Measurements from ENCODE around the gene ANKH.
A peak's percentile ranks its signal among the peaks of the same experiment; 100 is the strongest.
"Not testable (repeated sequence)": the region's sequence is repeated elsewhere in the genome, so short reads cannot be mapped to it uniquely, and the experiment has no call there.

ANKH gene

DNA sequence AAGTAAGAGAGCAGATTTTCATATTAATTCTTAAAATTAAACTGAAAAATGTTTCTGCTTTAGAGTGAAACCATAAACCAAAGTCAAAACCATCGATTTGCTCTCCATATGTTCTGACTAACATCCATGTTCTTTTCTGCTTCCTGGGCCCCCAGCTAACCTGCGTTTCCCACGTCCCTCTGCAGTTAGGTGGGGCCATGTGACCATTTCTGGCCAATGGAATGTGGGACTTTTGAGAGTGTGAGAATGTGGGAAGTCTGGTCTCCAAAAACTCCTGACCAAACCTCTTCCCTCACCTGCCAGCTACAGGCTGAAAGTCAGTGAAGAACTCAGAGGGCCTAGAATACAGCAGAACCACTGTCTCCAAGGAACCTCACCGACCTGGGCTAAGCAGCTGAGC, 44.9 kb downstream of the ANKH start:
- DNase-seq (ENCODE audit: low read depth), result no peak

DNA sequence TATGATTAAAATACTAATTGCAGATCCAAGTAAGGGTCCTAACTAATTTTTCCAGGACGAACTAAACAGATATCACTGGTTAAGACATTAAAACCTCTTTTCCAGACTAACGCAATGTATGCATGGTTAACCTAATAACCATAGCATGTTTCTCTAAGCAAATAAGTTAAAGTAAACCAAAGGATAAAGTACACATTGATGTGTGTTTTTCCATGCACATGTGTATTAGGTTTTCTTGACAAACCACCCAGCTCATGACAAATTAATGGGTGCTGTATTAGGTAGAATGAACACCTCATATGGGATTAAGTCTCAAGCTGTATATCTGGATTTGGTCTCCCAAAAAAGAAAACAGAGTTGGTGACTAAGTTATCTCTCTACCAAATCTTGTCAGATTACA, 45.6 kb downstream of the ANKH start:
- no peak for DNase-seq (ENCODE audit: low read depth)

DNA sequence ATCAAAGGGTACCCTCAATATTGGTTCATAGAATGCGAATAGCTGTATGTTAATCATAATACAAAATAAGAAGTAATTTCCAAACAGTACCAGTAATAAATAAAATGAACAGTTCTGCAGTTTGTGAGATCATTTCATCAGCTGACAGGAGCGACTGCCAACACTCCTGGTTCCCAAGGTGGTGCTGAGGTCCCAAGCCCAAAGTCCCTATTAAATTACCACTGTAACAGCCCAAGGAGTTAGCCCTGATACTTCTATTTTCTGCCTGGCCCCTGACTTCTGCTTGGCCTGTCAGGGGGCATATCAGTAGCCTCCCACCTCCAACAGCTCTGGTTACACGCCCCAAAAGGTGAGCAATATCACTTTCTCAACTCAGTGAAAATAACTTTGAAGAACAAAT, 47.1 kb downstream of the ANKH start:
- DNase-seq (ENCODE audit: low read depth), result no peak

DNA sequence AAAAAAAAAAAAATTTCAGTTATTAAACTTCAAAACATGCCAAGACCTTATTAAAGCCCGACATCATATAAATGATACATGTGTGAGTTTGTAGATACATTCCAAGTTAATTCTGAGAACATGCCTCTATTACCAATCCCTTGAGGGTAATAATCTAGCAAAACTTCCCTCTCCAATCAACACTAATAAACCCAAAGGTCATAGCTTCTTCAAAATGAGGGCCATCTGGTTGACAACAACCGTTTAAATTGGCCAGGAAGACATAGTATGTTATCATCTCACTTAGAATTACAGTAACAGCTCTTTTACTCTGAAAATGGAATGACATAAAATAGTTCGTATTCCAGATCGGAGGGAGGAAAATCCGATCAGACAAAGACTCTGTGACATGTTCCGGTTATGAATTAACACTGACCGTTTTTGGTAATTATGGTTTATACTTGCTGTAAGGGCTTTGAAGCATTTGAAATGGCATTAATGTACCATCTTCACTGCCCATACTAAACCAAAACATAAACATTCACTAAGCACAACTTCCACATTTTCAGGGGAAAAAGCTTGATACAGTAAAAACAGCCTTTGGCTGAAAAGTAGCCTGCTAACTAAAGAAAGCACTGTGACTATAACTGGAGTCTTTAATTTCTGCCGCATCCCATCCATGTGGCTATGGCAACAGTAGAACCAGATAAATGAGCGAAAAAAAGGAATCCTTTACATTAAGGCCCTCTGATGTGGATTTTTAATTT, 50.3 kb downstream of the ANKH start:
- DNase-seq (ENCODE audit: low read depth), result no peak

DNA sequence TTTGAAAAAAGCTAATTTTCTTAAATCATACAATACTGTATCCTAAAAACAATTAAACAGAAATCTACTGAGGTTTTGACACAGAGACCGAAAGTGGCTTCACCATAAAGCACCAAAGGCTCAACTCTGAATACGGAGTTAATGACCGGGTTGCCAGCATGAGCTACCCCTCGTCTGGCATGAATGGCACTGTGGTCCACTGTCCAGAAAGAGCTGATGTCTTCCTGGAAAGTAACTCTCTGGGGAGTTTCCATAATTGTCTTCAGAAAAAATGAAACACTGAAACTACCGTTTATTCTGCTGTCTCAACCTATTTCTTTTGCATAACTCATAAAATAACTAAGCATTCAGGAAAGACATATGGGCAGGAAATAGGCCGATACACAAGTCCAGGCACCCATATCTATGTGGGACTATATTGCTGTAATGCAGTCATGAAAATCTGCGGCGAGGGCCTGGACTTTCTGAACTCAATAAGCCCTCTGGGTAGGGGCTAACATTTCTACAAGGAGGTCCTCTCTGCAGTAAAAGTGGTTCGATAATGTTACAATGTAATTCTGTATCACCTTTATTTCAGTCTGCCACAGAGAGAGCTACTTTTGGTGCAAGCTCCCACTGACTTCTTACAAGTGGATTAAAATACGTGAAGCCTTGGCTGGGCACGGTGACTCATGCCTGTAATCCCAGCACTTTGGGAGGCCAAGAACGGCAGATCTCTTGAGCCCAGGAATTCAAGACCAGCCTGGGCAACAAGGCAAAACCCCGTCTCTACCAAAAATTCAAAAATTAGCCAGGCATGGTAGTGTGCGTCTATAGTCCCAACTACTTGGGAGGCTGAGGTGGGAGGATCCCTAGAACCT, 52.4 kb downstream of the ANKH start:
- no peak for DNase-seq (ENCODE audit: low read depth)

DNA sequence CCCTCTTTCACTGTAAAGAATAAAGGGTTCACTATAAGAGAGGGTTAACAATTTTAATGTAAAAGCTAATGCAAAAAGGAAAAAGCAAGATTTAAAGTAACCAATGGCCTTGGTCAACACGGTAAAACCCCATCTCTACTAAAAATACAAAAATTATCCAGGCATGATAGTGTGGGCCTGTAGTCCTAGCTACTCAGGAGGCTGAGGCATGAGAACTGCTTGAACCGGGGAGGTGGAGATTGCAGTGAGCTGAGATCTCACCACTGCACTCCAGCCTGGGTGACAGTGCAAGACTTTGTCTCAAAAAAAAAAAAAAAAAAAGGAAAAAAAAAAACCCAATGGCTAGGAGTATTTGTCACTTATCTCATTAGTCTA, 53.8 kb downstream of the ANKH start:
- DNase-seq (ENCODE audit: low read depth), result not testable (repeated sequence)

DNA sequence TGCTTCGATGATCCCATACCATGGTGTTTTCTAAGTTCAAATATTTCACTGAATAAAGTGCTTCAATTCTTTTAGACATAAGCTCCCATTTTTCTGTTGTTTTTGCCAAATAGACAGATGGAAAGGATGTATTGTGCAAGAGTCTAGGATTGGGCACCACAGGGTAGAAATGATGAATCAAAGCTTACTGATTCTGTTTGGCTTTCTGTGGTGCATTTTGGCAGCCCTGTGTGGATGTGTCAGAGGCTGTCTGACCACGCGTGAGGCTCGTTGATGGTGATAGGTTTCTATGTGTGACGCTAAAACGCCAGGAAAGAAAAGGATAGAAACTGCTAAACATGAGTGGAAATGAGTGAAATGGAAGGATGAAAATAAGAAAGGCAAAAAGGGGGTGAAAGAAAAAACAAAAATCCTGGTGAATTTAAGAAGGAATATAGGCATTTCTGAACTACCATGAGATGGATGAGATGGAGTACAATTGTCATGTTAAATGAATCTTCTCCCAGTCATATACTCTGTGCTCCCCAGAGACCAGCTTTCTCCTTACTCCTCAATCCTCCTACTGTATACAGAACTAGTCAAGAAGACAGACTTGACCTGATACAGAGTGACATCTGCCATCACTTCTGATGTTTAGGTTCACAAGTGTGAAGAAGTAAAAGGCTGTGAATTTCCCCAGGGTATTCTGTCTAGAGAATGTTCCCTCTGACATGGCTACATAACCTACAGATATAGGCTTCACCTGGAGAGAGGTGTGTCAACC, 54.4 kb downstream of the ANKH start:
- no peak for DNase-seq (ENCODE audit: low read depth)

DNA sequence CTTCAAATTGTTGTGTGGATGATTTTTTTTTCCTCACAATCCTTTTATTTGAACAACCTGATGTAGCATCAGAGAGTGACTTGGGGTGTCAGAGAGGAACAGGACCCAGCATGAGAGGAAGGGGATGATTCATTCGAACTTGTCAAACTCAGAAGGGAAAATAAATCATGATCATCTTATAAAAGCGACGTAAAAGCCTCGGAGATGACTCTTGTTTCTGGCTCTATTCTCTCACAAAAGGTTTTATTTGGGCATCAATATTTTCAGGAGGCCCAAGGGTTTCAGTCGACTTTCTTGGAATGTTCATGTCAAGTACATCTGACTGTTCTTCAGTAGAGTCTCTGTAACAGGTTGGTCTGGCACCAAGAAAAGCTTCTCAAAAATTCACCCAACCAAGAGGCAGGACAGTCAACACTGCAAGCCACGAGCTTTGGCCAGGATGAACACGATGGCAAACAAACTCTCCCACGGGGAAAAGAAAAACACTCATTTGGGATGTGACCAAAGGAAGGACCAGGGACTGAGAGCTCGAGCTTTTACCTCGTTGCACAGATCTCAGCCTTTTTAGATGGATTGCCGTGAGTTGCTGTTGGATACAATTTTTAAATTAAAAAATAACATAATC, 55.1 kb downstream of the ANKH start:
- DNase-seq (ENCODE audit: low read depth), result no peak

DNA sequence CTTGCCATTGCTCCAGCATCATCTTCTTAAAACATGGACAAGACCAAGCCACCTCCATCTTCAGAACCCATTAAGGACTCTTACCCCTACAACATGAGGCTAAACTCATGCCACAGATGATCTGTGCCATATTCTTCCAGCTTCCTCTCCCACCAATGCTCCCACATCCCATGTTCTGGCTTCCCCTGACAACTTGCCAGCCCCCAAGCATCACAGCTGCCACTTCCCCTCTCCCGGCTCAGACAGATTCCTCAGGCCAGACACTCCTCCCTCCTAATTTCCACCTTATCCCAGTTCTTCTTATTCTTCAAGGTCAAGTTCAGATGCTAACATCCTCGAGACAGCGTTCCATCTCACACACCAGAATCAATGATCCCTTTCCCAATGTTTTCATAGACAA, 57.8 kb downstream of the ANKH start:
- no peak for DNase-seq (ENCODE audit: low read depth)

DNA sequence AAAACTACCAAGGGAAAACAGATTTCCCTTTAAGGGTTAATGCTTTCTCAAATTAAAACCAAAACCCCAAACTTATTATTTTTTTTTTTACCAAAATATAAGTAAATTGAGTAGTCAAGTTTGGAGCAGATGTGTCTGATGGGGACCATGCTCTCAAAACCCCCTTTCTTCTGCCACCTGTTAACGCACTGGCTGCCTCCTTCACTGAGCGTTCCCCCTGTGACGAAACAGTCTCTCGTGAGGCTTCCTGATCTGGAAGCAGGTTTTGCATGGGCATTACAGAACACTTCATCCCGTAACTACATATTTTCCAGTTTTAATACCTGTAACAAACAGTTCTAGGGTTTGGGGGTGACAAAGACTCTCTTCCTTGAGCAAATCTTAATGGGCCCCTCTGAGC, 59.4 kb downstream of the ANKH start:
- no peak for DNase-seq (ENCODE audit: low read depth)

DNA sequence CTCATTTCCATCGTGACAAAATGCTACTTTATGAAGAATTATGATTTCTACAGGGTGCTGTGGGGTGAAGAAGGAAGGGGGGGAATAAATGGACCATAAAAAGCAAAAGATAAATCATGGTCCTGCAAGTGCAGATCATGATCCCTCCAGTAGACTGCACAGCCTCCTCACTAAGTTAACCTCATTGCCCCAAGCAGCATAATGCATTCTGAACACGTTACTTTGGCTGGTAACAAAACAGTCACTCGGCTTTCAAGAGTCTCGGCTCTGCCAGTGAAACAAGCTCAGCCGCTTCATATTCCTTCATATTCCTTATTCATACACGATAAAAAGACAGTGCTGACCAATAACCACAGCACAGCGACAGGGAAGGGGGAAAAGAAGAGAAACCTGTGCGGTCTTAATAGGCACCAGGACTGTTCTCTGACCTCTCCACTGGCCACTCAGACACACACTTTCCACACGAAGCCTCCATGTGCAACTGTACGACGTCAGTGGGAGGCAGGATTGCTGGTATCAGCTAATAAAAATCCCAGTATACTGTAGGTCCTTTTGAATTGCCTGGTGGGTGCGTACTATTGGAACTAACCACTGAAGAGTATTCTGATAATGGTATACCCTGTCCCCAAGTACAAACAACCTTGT, 60.5 kb downstream of the ANKH start:
- no peak for DNase-seq (ENCODE audit: low read depth)

DNA sequence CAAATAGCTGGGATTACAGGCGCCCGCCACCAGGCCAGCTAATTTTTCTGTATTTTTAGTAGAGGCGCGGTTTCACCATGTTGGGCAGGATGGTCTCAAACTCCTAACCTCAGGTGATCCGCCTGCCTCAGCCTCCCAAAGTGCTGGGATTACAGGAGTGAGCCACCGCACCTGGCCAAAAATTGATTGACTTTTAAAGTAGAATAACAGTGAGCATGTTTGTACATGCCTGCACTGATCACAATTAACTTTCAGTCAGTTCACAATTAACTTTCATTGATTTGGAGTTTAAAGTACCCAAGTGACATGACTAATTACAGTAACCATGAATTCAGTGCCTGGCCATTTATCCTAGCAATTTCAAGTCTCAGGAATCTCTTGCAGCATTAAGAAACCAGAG, 61.3 kb downstream of the ANKH start:
- no peak for DNase-seq (ENCODE audit: low read depth)

DNA sequence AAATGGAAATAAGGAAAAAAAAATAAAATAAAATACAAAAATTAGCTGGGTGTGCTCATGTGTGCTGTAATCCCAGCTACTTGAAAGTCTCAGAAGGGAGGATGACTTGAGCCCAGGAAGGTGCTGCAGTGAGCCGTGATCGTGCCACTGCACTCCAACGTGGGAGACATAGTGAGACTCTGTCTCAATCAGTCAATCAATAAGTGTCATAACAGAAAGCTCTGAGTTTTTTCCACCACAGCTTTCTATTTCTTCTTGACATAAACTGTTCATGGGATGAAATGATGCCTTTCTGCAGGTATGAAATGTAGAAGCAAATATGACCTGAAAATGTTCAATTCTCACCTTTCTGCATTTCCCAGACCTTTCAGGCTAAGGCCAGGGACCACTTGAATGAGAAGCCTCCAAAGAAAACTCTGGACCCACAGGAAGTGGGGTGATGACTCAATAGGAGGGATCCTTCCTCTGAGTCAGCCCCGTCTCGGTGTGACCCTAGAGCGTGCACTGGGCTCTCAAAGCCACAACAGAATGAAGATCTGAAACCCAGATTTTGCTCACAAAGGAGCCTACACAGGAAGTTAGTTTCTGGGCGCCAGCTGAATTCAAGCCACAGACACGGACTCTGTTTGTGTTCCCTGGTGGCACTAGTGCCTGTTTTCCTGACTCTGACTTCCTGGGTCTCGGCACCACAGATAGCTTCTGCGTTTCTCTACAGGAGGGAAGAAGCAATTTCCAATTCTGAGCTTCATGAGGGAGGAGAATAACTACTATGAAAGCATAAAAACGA, 62.0 kb downstream of the ANKH start:
- DNase-seq (ENCODE audit: low read depth), result peak; percentile 25

DNA sequence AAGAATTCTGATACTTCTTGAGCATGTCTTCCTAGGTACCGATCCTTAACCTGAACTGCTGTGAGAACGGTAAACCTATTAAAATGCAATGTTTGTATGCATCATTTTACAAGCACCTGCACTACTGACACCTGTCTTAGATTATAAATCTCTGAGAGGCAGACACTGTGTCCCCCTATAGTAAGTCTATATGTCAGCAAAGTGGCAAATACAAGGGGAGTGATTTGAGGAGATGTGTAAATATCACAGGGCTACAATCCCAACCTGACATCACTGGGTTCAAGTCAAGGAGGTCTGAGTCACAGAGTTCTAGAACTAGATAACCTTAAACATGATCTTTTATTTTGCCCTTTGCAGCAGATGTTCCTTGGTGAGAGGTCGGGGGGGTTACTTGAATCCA, 64.1 kb downstream of the ANKH start:
- no peak for DNase-seq (ENCODE audit: low read depth)

DNA sequence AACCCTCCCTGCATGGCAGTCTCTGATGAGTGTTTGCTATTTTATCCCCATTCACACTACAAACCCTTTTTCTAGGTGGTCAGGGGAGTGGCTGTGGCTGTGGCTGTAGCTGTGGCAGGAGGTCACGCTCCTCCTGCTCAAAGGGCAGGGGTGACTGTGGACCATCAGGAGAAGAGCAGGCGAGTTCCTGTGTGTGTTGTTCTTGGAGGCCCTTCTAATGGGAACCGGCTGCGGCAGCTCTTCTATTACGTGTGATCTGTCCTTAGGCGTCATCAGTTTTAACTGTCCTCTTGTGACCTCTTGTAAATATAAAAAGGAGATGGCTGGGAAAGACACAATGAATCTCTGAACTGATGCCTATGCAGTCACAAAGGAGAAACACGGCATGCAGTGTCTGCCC, 65.1 kb downstream of the ANKH start:
- no peak for DNase-seq (ENCODE audit: low read depth)

DNA sequence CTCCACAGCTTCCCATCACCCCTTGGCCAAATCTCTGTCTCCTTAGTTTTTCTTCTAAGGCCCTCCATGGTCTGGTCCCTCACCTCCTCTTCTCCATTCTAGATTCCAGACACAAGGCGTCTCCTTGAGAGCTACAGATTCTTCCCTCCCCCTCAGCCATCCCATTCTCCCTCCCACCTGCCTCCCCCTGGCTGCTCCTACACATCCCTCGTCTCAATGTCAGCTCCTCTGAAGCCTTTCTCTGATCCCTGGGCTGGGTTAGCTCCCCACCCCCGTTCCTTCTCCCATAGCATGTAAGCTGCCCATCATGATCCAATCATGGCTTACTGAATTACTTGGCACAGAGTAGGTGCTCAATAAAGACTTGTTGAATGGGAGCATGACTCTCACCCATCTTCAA, 69.0 kb downstream of the ANKH start:
- no peak for DNase-seq (ENCODE audit: low read depth)

DNA sequence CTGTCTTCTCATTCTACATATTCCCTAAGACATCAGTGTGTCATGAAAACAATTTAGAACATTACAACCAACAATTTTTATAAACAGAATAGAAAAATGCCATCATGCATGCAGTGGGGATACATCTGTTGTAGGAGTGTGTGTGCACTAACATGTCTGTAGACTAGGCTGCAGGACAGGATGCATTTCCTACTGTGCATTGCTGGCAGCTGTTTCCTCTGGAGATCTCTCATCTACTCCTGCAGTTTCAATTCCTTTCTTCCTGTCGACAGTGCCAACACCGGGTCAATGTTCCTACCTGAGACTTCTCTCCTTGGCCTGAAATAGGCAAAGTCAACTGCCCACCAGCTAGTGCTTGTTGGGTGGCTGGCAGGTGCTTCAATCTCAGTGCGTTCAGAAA, 69.8 kb downstream of the ANKH start:
- DNase-seq (ENCODE audit: low read depth), result no peak

DNA sequence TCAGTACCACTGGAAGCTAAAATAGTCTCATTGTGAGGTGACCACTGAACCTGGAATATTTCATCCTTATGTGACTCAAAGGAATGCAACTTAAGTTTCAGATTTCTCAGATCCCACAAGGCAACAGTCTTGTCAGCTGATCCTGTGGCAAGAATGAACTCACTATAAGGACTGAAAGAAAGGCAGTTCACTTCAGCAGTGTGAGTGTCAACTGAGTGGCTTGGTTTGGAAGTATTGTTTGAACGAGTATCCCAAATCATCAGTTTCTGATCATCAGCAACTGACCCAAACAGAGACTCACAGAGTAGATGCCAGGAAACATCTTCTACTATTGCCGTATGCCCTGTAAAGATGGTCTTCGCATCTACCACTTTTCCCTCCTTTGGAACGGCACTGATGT, 74.2 kb downstream of the ANKH start:
- not testable (repeated sequence) for DNase-seq (ENCODE audit: low read depth)

DNA sequence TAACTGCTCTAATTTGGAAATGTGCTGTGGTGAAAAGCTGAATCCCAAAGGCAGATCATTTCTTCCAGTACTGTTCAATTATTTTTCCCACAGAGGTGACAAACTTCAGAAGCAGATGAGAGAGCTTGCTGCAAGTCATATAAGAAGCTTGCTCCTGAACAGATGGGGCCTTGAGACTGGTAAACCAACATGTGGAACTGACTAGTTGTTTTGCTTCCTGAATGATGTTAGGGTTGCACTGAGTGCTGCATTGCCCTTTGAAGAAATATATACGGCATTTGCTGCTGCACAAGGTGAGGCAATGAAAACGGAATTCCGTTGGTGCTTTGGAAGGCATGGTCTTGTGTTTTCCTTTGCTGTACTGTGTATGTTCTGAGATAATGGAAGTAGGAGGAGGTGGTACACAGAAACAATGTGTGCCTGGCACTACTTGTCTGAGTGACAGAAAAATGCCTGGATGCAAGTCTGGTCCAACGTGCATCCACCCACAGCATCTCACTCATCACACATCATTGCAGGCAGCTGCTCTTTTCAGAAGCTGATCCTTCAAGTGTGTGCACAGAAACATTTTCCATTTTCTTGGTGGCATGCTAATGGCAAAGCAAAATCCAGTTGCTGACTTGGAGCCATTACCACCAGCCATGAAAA, 76.9 kb downstream of the ANKH start:
- no peak for DNase-seq (ENCODE audit: low read depth)

DNA sequence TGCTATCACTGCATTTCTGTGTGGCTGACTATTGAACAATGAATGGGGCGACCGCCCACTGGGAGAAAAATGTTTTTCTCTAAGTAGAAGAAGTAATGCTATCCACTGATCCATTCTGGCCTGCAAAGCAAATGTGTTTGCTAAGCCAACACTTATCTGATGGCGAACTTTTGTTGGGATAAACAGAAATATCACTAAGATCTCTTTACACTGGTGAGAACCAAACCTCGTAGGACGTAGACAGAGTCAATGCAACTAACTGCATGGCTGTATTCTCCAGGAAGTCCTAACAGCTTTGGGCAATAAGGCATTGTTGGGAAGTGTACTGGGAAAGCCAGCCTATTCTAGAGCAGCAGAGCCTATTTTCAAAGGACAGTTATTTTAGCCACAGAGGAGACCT, 77.7 kb downstream of the ANKH start:
- no peak for DNase-seq (ENCODE audit: low read depth)

DNA sequence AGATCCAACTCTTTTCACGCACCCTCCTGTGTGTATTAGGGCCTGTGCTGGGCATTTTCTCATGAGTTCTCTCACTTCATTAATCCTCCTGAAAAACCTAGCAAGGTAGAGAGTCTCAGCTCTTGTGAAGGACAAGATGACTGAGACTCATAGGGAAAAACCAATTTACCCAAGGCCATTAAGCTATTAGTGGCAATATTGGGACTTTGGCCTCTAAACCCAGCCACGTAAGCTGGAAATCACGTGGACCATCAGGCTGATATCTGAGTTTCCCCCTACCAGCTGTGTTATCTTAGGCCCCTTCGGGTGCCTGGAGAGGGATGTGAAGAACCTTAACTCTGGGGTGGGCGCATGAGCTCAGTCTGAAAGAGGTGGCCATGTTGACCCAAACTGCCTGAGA, 80.7 kb downstream of the ANKH start:
- no peak for DNase-seq (ENCODE audit: low read depth)

All from stimulated activated CD8-positive, alpha-beta memory T cell treated with anti-CD3 and anti-CD28 coated beads, Interleukin-15, amount 100 ng/mL, for 24 hours (primary cell).